Measurements from ENCODE around the gene OCLN. TPM values are rescaled to one million over a fixed set of nuclear protein-coding genes. Genes with fewer than 3 reads are reported as not detected.

OCLN gene
- polyA plus RNA-seq, 1 donor from 2014 or later: 6.5 TPM

DNA sequence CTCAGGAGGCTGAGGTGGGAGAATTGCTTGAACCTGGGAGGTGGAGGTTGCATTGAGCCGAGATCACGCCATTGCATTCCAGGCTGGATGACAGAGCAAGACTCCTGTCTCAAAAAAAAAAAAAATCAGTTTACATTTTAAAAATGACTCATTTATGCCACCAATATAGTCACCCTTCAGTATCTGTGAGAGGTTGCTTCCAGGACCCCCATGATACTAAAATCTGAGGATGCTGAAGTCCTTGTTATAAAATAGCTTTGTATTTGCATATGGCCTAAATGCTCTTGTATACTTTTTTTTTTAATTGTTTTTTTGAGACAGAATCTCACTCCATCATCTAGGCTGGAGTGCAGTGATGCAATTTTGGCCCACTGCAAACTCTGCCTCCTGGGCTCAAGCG lies 5.8 kb downstream of the OCLN start:
- no peaks in the 10 kb centered on the region for H3F3A ChIP-seq (ENCODE audit: insufficient read depth, low read length, poor library complexity, severe bottlenecking)
- H3K79me2 ChIP-seq (replicated peaks; ENCODE audit: insufficient read depth, low read length): no peaks in the 10 kb centered on the region
- no peak overlapping the region for H3K9ac ChIP-seq (ENCODE audit: low read length)
- no peaks in the 10 kb centered on the region for H3K36me3 ChIP-seq (ENCODE audit: insufficient read depth, low read length)
- H3K27ac ChIP-seq (ENCODE audit: low read length): no peak overlapping the region
- peaks cover 16% of the 10 kb centered on the region for H3K27me3 ChIP-seq (ENCODE audit: insufficient read depth, low read depth, low read length)
- H3K4me3 ChIP-seq (ENCODE audit: low read length): no peak overlapping the region
- H3K9me2 ChIP-seq (ENCODE audit: insufficient read depth, low read length): no peaks in the 10 kb centered on the region
- no peak overlapping the region for H2AFZ ChIP-seq (ENCODE audit: low read depth, low read length)
- no peak overlapping the region for H3K4me2 ChIP-seq (ENCODE audit: low read length)
- TF ChIP-seq RAD21 (conservative IDR thresholded peaks at IDR 0.05): no peak
- no peak for TF ChIP-seq TAF1 (IDR thresholded peaks at IDR 0.05; ENCODE audit: low read depth)
- TF ChIP-seq EP300 (conservative IDR thresholded peaks at IDR 0.05; ENCODE audit: poor library complexity, severe bottlenecking): no peak
- TF ChIP-seq MXI1 (conservative IDR thresholded peaks at IDR 0.05; ENCODE audit: poor library complexity, severe bottlenecking): no peak
- TF ChIP-seq, protein P1, sequence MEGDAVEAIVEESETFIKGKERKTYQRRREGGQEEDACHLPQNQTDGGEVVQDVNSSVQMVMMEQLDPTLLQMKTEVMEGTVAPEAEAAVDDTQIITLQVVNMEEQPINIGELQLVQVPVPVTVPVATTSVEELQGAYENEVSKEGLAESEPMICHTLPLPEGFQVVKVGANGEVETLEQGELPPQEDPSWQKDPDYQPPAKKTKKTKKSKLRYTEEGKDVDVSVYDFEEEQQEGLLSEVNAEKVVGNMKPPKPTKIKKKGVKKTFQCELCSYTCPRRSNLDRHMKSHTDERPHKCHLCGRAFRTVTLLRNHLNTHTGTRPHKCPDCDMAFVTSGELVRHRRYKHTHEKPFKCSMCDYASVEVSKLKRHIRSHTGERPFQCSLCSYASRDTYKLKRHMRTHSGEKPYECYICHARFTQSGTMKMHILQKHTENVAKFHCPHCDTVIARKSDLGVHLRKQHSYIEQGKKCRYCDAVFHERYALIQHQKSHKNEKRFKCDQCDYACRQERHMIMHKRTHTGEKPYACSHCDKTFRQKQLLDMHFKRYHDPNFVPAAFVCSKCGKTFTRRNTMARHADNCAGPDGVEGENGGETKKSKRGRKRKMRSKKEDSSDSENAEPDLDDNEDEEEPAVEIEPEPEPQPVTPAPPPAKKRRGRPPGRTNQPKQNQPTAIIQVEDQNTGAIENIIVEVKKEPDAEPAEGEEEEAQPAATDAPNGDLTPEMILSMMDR (IDR thresholded peaks at IDR 0.05; ENCODE audit: poor library complexity, severe bottlenecking): no peak
- TF ChIP-seq, protein P2, sequence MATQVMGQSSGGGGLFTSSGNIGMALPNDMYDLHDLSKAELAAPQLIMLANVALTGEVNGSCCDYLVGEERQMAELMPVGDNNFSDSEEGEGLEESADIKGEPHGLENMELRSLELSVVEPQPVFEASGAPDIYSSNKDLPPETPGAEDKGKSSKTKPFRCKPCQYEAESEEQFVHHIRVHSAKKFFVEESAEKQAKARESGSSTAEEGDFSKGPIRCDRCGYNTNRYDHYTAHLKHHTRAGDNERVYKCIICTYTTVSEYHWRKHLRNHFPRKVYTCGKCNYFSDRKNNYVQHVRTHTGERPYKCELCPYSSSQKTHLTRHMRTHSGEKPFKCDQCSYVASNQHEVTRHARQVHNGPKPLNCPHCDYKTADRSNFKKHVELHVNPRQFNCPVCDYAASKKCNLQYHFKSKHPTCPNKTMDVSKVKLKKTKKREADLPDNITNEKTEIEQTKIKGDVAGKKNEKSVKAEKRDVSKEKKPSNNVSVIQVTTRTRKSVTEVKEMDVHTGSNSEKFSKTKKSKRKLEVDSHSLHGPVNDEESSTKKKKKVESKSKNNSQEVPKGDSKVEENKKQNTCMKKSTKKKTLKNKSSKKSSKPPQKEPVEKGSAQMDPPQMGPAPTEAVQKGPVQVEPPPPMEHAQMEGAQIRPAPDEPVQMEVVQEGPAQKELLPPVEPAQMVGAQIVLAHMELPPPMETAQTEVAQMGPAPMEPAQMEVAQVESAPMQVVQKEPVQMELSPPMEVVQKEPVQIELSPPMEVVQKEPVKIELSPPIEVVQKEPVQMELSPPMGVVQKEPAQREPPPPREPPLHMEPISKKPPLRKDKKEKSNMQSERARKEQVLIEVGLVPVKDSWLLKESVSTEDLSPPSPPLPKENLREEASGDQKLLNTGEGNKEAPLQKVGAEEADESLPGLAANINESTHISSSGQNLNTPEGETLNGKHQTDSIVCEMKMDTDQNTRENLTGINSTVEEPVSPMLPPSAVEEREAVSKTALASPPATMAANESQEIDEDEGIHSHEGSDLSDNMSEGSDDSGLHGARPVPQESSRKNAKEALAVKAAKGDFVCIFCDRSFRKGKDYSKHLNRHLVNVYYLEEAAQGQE (IDR thresholded peaks at IDR 0.05; ENCODE audit: borderline replicate concordance): no peak
- TF ChIP-seq SMC3 (conservative IDR thresholded peaks at IDR 0.05; ENCODE audit: poor library complexity): no peak
- no peak for TF ChIP-seq POLR2AphosphoS5 (IDR thresholded peaks at IDR 0.05)
- TF ChIP-seq EZH2 (IDR thresholded peaks at IDR 0.05; ENCODE audit: borderline replicate concordance, insufficient read depth, low read length, poor library complexity, severe bottlenecking): no peak
- H4K20me1 ChIP-seq (ENCODE audit: insufficient read depth): no peaks in the 10 kb centered on the region
- H3K9me3 ChIP-seq (ENCODE audit: low read length): no peaks in the 10 kb centered on the region

DNA sequence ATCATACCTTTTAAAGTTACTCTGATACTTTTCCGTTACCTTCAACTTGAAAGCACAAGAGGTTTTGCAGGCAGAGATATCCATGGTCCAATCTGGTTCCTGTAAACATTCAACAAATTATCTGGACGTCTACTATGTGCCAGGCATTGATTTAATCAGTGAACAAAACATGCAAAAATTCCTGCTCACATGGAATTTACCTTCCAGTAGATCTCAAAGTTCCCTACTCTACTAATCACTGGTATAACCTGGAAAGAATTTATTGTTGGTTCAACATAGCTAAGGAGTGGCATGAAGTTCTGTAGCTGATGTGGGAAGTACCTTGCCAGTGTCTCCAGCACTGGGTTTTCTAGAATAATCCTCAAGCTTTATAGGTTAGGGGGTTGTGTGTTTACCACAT lies 9.8 kb downstream of the OCLN start:
- no peaks in the 10 kb centered on the region for H3K79me2 ChIP-seq (replicated peaks; ENCODE audit: insufficient read depth, low read length)
- H3K36me3 ChIP-seq (ENCODE audit: insufficient read depth, low read length): no peaks in the 10 kb centered on the region
- H3K9me3 ChIP-seq (ENCODE audit: low read length): no peaks in the 10 kb centered on the region
- no peaks in the 10 kb centered on the region for H3K9me2 ChIP-seq (ENCODE audit: insufficient read depth, low read length)
- no peak overlapping the region for H3K27ac ChIP-seq (ENCODE audit: low read length)
- H3K27me3 ChIP-seq (ENCODE audit: insufficient read depth, low read depth, low read length): no peaks in the 10 kb centered on the region
- no peak overlapping the region for H3K4me2 ChIP-seq (ENCODE audit: low read length)
- H3K9ac ChIP-seq (ENCODE audit: low read length): no peak overlapping the region
- TF ChIP-seq EZH2 (IDR thresholded peaks at IDR 0.05; ENCODE audit: borderline replicate concordance, insufficient read depth, low read length, poor library complexity, severe bottlenecking): no peak
- TF ChIP-seq, protein P1 (IDR thresholded peaks at IDR 0.05; ENCODE audit: poor library complexity, severe bottlenecking): no peak
- no peak for TF ChIP-seq RAD21 (conservative IDR thresholded peaks at IDR 0.05)
- no peak for TF ChIP-seq SMC3 (conservative IDR thresholded peaks at IDR 0.05; ENCODE audit: poor library complexity)
- no peak for TF ChIP-seq MXI1 (conservative IDR thresholded peaks at IDR 0.05; ENCODE audit: poor library complexity, severe bottlenecking)
- TF ChIP-seq, protein P2 (IDR thresholded peaks at IDR 0.05; ENCODE audit: borderline replicate concordance): no peak
- TF ChIP-seq EP300 (conservative IDR thresholded peaks at IDR 0.05; ENCODE audit: poor library complexity, severe bottlenecking): no peak
- no peak for TF ChIP-seq POLR2AphosphoS5 (IDR thresholded peaks at IDR 0.05)
- TF ChIP-seq TAF1 (IDR thresholded peaks at IDR 0.05; ENCODE audit: low read depth): no peak
- H3F3A ChIP-seq (ENCODE audit: insufficient read depth, low read length, poor library complexity, severe bottlenecking): no peaks in the 10 kb centered on the region
- no peaks in the 10 kb centered on the region for H4K20me1 ChIP-seq (ENCODE audit: insufficient read depth)
- H3K4me3 ChIP-seq (ENCODE audit: low read length): no peak overlapping the region
- H2AFZ ChIP-seq (ENCODE audit: low read depth, low read length): no peak overlapping the region

Data from neural cell (in vitro differentiated cells).